WTC11 (cell line): ENCODE results near the gene SLC37A1. TPM values are rescaled to one million over a fixed set of nuclear protein-coding genes. Genes with fewer than 3 reads are reported as not detected.

Source experiments
- ATAC-seq: fragments of 200-7000 bp; cut with Tn5 transposase; 2 replicates; pipeline ENCODE4 v1.10.0; 2021; ENCODE audit warnings: mild to moderate bottlenecking, moderate library complexity
- CTCF ChIA-PET: fragments of 300-600 bp; sonication (Branson Sonifier 250); formaldehyde crosslinking; loops from one replicate; lab custom pipeline; 2021; ENCODE audit warnings: antibody characterized with exemption; lab: Charles Lee
- POLR2A ChIA-PET: fragments of 350-600 bp; sonication (Branson Sonifier 250); formaldehyde crosslinking; loops from one replicate; lab custom pipeline; 2021; ENCODE audit warnings: antibody characterized with exemption; lab: Charles Lee
- DNase-seq: peaks from one replicate; pipeline ENCODE4 v3.0.0; 2021; ENCODE audit warnings: low spot score
- H3K27ac Mint-ChIP-seq: 2 replicates; pipeline ENCODE4 v1.8.0; 2021; ENCODE audit warnings: mixed read lengths
- H3K27me3 Mint-ChIP-seq: 2 replicates; pipeline ENCODE4 v1.8.0; 2021; ENCODE audit warnings: low read depth, mild to moderate bottlenecking, moderate library complexity, mixed read lengths
- H3K36me3 Mint-ChIP-seq: 2 replicates; pipeline ENCODE4 v1.8.0; 2021; ENCODE audit warnings: mixed read lengths
- H3K4me1 Mint-ChIP-seq: 2 replicates; pipeline ENCODE4 v1.8.0; 2022; ENCODE audit warnings: mixed read lengths
- H3K4me3 Mint-ChIP-seq: 2 replicates; pipeline ENCODE4 v1.8.0; 2021; ENCODE audit warnings: mild to moderate bottlenecking, moderate library complexity, mixed read lengths
- H3K9me3 Mint-ChIP-seq: 2 replicates; pipeline ENCODE4 v1.8.0; 2021; ENCODE audit warnings: mixed read lengths
- CBFB ChIP-seq: sonication (generic); formaldehyde crosslinking; IDR thresholded peaks from 2 replicates; pipeline ENCODE4 v1.8.1; 2022; ENCODE audit warnings: mild to moderate bottlenecking, low read depth, missing genetic modification reagents
- CREM ChIP-seq: sonication (generic); formaldehyde crosslinking; IDR thresholded peaks from 2 replicates; pipeline ENCODE4 v1.8.1; 2022; ENCODE audit warnings: mild to moderate bottlenecking, missing genetic modification reagents, moderate library complexity
- CTCF ChIP-seq: fragments of 200-600 bp; IDR thresholded peaks from 2 replicates; pipeline ENCODE4 v1.8.0; 2022; ENCODE audit warnings: antibody characterized with exemption
- E2F4 ChIP-seq: sonication (generic); formaldehyde crosslinking; IDR thresholded peaks from 2 replicates; pipeline ENCODE4 v1.8.1; 2022; ENCODE audit warnings: low read depth, mild to moderate bottlenecking, moderate library complexity, missing genetic modification reagents, borderline replicate concordance
- ETV6 ChIP-seq: sonication (generic); formaldehyde crosslinking; IDR thresholded peaks from 2 replicates; pipeline ENCODE4 v1.8.1; 2022; ENCODE audit warnings: mild to moderate bottlenecking, missing genetic modification reagents
- FOXP1 ChIP-seq: sonication (generic); formaldehyde crosslinking; IDR thresholded peaks from 2 replicates; pipeline ENCODE4 v1.8.0; 2022; ENCODE audit warnings: missing genetic modification reagents, mild to moderate bottlenecking, moderate library complexity, borderline replicate concordance
- IRF2 ChIP-seq: sonication (generic); formaldehyde crosslinking; IDR thresholded peaks from 2 replicates; pipeline ENCODE4 v1.8.0; 2022; ENCODE audit warnings: low read depth, missing genetic modification reagents, borderline replicate concordance
- MAX ChIP-seq: sonication (generic); formaldehyde crosslinking; IDR thresholded peaks from 2 replicates; pipeline ENCODE4 v1.8.0; 2022; ENCODE audit warnings: mild to moderate bottlenecking, missing genetic modification reagents
- MXD4 ChIP-seq: fragments of 250-450 bp; sonication (Bioruptor Pico); IDR thresholded peaks from 2 replicates; pipeline ENCODE4 v1.8.0; 2021; ENCODE audit warnings: mild to moderate bottlenecking, moderate library complexity, borderline replicate concordance
- TEAD1 ChIP-seq: sonication (generic); formaldehyde crosslinking; IDR thresholded peaks from 2 replicates; pipeline ENCODE4 v1.8.0; 2022; ENCODE audit warnings: mild to moderate bottlenecking, missing genetic modification reagents
- ZMAT4 ChIP-seq: fragments of 250-450 bp; sonication (Bioruptor Pico); IDR thresholded peaks from 2 replicates; pipeline ENCODE4 v1.9.0; 2021; ENCODE audit warnings: mild to moderate bottlenecking
- ZNF263 ChIP-seq: sonication (generic); formaldehyde crosslinking; IDR thresholded peaks from 2 replicates; pipeline ENCODE4 v1.8.1; 2022; ENCODE audit warnings: low read depth, mild to moderate bottlenecking, moderate library complexity, missing genetic modification reagents
- ZNF281 ChIP-seq: sonication (generic); formaldehyde crosslinking; IDR thresholded peaks from 2 replicates; pipeline ENCODE4 v1.8.0; 2023; ENCODE audit warnings: mild to moderate bottlenecking, missing genetic modification reagents
- ZNF425 ChIP-seq: fragments of 250-450 bp; sonication (Bioruptor Pico); conservative IDR thresholded peaks from 2 replicates; pipeline ENCODE4 v1.9.0; 2021; ENCODE audit warnings: mild to moderate bottlenecking
- total RNA-seq: library from RNA; stranded (reverse); gene quantifications from 3 replicates; pipeline ENCODE4 v1.2.3, GENCODE V29; 2021

The SLC37A1 gene
- total RNA-seq, 1 experiment from 2014 or later: 22.7 TPM

GRCh38 chr21:42587036-42587435, 73.4 kb downstream of the SLC37A1 start (continued):
- TF ChIP-seq CTCF: no peak
- TF ChIP-seq ZNF263 (CRISPR knock-in tag): no peak
- no peak for TF ChIP-seq ZMAT4
- no peak for TF ChIP-seq CBFB (CRISPR knock-in tag)
- no peak for TF ChIP-seq IRF2 (CRISPR knock-in tag)
- TF ChIP-seq ZNF425: no peak

- TF ChIP-seq ZNF425: no peak
- no peak for TF ChIP-seq ZNF281
- no peak for TF ChIP-seq CTCF
- no peak for TF ChIP-seq ETV6 (CRISPR knock-in tag)
- no peak for TF ChIP-seq CREM
- TF ChIP-seq MXD4 (CRISPR knock-in tag): no peak
- no peak for TF ChIP-seq FOXP1
- TF ChIP-seq TEAD1 (CRISPR knock-in tag): no peak
- no peak for TF ChIP-seq MAX (CRISPR knock-in tag)
- no peak for TF ChIP-seq E2F4 (CRISPR knock-in tag)
- TF ChIP-seq, all 79 proteins: peak for 0
- H3K27ac Mint-ChIP-seq: no peak overlapping the region
- POLR2A ChIA-PET: interaction anchor here (1.0 kb wide), 1 partner anchor 55 kb away, joined by 3 read pairs; no protein-coding TSS in a partner anchor
- no peaks in the 10 kb centered on the region for H3K9me3 Mint-ChIP-seq
- H3K4me1 Mint-ChIP-seq: peaks cover 14% of the 10 kb centered on the region
- DNase-seq: no peak
- no peak overlapping the region for H3K4me3 Mint-ChIP-seq
- H3K36me3 Mint-ChIP-seq: no peaks in the 10 kb centered on the region
- peaks cover 10% of the 10 kb centered on the region; the same call in 1 of the 2 replicates for H3K27me3 Mint-ChIP-seq
- CTCF ChIA-PET: no interaction called here
- ATAC-seq: no peak
Observed at GRCh38 chr21:42590431-42591131, 76.9 kb downstream of the SLC37A1 start.
